Liver (tissue), 3 donors: Measurements from ENCODE around the gene ADK.

Experiments used
- CTCF ChIP-seq: fragments of 150-350 bp; IDR thresholded peaks from 2 replicates; pipeline ENCODE4 v1.5.1; 2017; ENCODE audit warnings: improper control_type of control experiment, low read depth, low read length; ENCODE audit not compliant: missing input control
- FOXA2 ChIP-seq: IDR thresholded peaks from 2 replicates; pipeline ENCODE4 v1.6.1; 2016; ENCODE audit warnings: antibody characterized with exemption
- GABPA ChIP-seq, 2 donors: IDR thresholded peaks in 1 of 2; conservative IDR thresholded peaks in 1 of 2; 2 replicates each; pipeline ENCODE4 v1.6.1; 2016; ENCODE audit warnings: antibody characterized with exemption in 2 of 2, mild to moderate bottlenecking in 1 of 2, moderate library complexity in 1 of 2
- JUND ChIP-seq, 2 donors: IDR thresholded peaks; 2 replicates each; pipeline ENCODE4 v1.6.1; 2016; ENCODE audit warnings: antibody characterized with exemption in 2 of 2
- MAX ChIP-seq: IDR thresholded peaks from 2 replicates; pipeline ENCODE4 v1.6.1; 2016; ENCODE audit warnings: antibody characterized with exemption
- RAD21 ChIP-seq, 2 donors: IDR thresholded peaks; 2 replicates each; pipeline ENCODE4 v1.6.1; 2016; ENCODE audit warnings: antibody characterized with exemption in 2 of 2, mild to moderate bottlenecking in 2 of 2
- SP1 ChIP-seq: IDR thresholded peaks from 2 replicates; pipeline ENCODE4 v1.6.1; 2018; ENCODE audit warnings: antibody characterized with exemption, mild to moderate bottlenecking
- TAF1 ChIP-seq: conservative IDR thresholded peaks from 2 replicates; pipeline ENCODE4 v1.6.1; 2016; ENCODE audit warnings: antibody characterized with exemption, mild to moderate bottlenecking
- ZBTB33 ChIP-seq: IDR thresholded peaks from 2 replicates; pipeline ENCODE4 v1.6.1; 2016; ENCODE audit warnings: antibody characterized with exemption
- donor health status: healthy.
- donor health status: healthy.

GRCh38 chr10:74658511-74658910 is 507.5 kb downstream of the ADK start:
- TF ChIP-seq ZBTB33 (no peak), SP1 (no peak), CTCF (no peak), RAD21 (IDR thresholded peaks at IDR 0.05) (no peak), FOXA2 (no peak), GABPA (IDR thresholded peaks at IDR 0.05 in 1 of 2, conservative IDR thresholded peaks at IDR 0.05 in 1 of 2) (no peak), MAX (no peak), JUND (IDR thresholded peaks at IDR 0.05) (no peak), TAF1 (no peak)
